Measurements from ENCODE around the gene MN1. TPM values are rescaled to one million over a fixed set of nuclear protein-coding genes. Genes with fewer than 3 reads are reported as not detected.
A peak's percentile ranks its signal among the peaks of the same experiment; 100 is the strongest.

The MN1 gene
- total and polyA plus RNA-seq, 2 experiments from 2014 or later: 1.0 to 6.8 TPM

DNA sequence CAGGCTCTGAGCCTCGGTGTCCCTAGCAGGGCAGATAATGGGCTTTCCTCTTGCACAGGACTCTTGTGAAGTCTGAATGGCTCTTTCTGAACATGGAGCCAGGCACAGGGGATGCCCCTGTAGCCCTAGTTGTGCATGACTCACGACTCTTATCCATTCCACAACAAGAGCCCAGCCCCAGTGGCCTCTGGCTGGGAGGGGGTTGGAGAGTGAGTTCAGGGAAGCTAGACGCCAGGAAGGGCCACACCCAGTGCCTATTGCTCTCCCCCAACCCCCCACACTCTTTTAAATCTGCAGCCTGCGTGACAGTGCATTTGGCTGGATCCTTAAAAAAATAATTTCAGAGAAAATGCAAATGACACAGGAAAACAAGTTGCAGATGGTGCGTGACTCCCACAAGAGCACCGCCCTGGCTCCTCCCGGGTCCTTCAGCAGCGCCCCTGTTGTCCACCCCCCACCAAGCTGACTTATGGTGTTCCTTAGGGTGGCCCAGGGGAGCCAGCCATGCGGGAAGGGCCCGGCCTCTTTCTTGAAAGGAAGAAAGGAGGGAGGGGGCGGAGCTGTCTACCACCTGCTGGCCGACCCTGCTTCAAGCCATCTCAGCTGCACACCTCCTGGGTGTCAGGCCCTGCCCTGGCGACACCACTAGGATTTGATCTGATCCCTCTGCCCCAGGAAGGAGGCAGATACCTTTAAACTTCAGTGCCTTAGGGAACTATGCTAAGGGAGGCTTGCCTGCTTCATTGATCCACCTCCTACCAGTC is 74.7 kb downstream of the MN1 start:
- H3K36me3 ChIP-seq (ENCODE audit: insufficient read depth): no peaks in the 10 kb centered on the region
- peaks cover 71% of the 10 kb centered on the region for H4K20me1 ChIP-seq (replicated peaks; ENCODE audit: insufficient read depth)
- H3K4me3 ChIP-seq: 0 out of 2 replicates have a peak overlapping the region, but pooled peaks have one; percentile 21
- Mint-ChIP-seq H3K27me3 (ENCODE audit: insufficient read depth, low read depth, poor library complexity) (peaks cover 4% of the 10 kb centered on the region), H3K36me3 (ENCODE audit: low read depth) (peaks cover 56% of the 10 kb centered on the region), H3K27ac (no peak overlapping the region), H3K4me1 (peaks cover 29% of the 10 kb centered on the region), H3K4me3 (no peak overlapping the region; the same call in 2 of the 3 replicates), H3K9me3 (peaks cover 34% of the 10 kb centered on the region)
- H3K4me1 ChIP-seq (ENCODE audit: insufficient read depth): peaks cover 32% of the 10 kb centered on the region
- peak overlapping the region; percentile 61; the same call in 1 of the 2 replicates for H3K4me2 ChIP-seq
- ATAC-seq: peak; percentile 19
- H2AFZ ChIP-seq: no peak overlapping the region
- no peak for TF ChIP-seq JUNB (IDR thresholded peaks at IDR 0.05; ENCODE audit: unreplicated experiment)
- TF ChIP-seq STAT1 (IDR thresholded peaks at IDR 0.05; ENCODE audit: unreplicated experiment): no peak
- TF ChIP-seq, protein P1, sequence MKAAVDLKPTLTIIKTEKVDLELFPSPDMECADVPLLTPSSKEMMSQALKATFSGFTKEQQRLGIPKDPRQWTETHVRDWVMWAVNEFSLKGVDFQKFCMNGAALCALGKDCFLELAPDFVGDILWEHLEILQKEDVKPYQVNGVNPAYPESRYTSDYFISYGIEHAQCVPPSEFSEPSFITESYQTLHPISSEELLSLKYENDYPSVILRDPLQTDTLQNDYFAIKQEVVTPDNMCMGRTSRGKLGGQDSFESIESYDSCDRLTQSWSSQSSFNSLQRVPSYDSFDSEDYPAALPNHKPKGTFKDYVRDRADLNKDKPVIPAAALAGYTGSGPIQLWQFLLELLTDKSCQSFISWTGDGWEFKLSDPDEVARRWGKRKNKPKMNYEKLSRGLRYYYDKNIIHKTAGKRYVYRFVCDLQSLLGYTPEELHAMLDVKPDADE (IDR thresholded peaks at IDR 0.05): no peak
- no peak for TF ChIP-seq EZH2 (IDR thresholded peaks at IDR 0.05; ENCODE audit: low read depth, unreplicated experiment)
- no peak for TF ChIP-seq EZH2phosphoT487 (IDR thresholded peaks at IDR 0.05; ENCODE audit: unreplicated experiment)
- no peak for TF ChIP-seq ZNF114 (CRISPR knock-in tag; IDR thresholded peaks at IDR 0.05)
- no peak for TF ChIP-seq NANOG (IDR thresholded peaks at IDR 0.05; ENCODE audit: borderline replicate concordance)
- no peak for TF ChIP-seq POLR2AphosphoS5 (IDR thresholded peaks at IDR 0.05; ENCODE audit: low read depth)
- TF ChIP-seq ZNF331 (CRISPR knock-in tag; IDR thresholded peaks at IDR 0.05; ENCODE audit: low read depth): no peak
- TF ChIP-seq, protein P2, sequence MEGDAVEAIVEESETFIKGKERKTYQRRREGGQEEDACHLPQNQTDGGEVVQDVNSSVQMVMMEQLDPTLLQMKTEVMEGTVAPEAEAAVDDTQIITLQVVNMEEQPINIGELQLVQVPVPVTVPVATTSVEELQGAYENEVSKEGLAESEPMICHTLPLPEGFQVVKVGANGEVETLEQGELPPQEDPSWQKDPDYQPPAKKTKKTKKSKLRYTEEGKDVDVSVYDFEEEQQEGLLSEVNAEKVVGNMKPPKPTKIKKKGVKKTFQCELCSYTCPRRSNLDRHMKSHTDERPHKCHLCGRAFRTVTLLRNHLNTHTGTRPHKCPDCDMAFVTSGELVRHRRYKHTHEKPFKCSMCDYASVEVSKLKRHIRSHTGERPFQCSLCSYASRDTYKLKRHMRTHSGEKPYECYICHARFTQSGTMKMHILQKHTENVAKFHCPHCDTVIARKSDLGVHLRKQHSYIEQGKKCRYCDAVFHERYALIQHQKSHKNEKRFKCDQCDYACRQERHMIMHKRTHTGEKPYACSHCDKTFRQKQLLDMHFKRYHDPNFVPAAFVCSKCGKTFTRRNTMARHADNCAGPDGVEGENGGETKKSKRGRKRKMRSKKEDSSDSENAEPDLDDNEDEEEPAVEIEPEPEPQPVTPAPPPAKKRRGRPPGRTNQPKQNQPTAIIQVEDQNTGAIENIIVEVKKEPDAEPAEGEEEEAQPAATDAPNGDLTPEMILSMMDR (conservative IDR thresholded peaks at IDR 0.05; ENCODE audit: low read depth in 2 of 2): no peak
- TF ChIP-seq, protein P3, sequence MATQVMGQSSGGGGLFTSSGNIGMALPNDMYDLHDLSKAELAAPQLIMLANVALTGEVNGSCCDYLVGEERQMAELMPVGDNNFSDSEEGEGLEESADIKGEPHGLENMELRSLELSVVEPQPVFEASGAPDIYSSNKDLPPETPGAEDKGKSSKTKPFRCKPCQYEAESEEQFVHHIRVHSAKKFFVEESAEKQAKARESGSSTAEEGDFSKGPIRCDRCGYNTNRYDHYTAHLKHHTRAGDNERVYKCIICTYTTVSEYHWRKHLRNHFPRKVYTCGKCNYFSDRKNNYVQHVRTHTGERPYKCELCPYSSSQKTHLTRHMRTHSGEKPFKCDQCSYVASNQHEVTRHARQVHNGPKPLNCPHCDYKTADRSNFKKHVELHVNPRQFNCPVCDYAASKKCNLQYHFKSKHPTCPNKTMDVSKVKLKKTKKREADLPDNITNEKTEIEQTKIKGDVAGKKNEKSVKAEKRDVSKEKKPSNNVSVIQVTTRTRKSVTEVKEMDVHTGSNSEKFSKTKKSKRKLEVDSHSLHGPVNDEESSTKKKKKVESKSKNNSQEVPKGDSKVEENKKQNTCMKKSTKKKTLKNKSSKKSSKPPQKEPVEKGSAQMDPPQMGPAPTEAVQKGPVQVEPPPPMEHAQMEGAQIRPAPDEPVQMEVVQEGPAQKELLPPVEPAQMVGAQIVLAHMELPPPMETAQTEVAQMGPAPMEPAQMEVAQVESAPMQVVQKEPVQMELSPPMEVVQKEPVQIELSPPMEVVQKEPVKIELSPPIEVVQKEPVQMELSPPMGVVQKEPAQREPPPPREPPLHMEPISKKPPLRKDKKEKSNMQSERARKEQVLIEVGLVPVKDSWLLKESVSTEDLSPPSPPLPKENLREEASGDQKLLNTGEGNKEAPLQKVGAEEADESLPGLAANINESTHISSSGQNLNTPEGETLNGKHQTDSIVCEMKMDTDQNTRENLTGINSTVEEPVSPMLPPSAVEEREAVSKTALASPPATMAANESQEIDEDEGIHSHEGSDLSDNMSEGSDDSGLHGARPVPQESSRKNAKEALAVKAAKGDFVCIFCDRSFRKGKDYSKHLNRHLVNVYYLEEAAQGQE (IDR thresholded peaks at IDR 0.05; ENCODE audit: unreplicated experiment): no peak
- TF ChIP-seq, protein P4, sequence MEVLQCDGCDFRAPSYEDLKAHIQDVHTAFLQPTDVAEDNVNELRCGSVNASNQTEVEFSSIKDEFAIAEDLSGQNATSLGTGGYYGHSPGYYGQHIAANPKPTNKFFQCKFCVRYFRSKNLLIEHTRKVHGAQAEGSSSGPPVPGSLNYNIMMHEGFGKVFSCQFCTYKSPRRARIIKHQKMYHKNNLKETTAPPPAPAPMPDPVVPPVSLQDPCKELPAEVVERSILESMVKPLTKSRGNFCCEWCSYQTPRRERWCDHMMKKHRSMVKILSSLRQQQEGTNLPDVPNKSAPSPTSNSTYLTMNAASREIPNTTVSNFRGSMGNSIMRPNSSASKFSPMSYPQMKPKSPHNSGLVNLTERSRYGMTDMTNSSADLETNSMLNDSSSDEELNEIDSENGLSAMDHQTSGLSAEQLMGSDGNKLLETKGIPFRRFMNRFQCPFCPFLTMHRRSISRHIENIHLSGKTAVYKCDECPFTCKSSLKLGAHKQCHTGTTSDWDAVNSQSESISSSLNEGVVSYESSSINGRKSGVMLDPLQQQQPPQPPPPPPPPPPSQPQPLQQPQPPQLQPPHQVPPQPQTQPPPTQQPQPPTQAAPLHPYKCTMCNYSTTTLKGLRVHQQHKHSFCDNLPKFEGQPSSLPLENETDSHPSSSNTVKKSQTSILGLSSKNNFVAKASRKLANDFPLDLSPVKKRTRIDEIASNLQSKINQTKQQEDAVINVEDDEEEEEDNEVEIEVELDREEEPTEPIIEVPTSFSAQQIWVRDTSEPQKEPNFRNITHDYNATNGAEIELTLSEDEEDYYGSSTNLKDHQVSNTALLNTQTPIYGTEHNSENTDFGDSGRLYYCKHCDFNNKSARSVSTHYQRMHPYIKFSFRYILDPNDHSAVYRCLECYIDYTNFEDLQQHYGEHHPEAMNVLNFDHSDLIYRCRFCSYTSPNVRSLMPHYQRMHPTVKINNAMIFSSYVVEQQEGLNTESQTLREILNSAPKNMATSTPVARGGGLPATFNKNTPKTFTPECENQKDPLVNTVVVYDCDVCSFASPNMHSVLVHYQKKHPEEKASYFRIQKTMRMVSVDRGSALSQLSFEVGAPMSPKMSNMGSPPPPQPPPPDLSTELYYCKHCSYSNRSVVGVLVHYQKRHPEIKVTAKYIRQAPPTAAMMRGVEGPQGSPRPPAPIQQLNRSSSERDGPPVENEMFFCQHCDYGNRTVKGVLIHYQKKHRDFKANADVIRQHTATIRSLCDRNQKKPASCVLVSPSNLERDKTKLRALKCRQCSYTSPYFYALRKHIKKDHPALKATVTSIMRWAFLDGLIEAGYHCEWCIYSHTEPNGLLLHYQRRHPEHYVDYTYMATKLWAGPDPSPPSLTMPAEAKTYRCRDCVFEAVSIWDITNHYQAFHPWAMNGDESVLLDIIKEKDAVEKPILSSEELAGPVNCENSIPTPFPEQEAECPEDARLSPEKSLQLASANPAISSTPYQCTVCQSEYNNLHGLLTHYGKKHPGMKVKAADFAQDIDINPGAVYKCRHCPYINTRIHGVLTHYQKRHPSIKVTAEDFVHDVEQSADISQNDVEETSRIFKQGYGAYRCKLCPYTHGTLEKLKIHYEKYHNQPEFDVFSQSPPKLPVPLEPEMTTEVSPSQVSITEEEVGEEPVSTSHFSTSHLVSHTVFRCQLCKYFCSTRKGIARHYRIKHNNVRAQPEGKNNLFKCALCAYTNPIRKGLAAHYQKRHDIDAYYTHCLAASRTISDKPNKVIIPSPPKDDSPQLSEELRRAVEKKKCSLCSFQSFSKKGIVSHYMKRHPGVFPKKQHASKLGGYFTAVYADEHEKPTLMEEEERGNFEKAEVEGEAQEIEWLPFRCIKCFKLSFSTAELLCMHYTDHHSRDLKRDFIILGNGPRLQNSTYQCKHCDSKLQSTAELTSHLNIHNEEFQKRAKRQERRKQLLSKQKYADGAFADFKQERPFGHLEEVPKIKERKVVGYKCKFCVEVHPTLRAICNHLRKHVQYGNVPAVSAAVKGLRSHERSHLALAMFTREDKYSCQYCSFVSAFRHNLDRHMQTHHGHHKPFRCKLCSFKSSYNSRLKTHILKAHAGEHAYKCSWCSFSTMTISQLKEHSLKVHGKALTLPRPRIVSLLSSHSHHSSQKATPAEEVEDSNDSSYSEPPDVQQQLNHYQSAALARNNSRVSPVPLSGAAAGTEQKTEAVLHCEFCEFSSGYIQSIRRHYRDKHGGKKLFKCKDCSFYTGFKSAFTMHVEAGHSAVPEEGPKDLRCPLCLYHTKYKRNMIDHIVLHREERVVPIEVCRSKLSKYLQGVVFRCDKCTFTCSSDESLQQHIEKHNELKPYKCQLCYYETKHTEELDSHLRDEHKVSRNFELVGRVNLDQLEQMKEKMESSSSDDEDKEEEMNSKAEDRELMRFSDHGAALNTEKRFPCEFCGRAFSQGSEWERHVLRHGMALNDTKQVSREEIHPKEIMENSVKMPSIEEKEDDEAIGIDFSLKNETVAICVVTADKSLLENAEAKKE (CRISPR knock-in tag; IDR thresholded peaks at IDR 0.05): no peak
- TF ChIP-seq CREB1 (CRISPR knock-in tag; IDR thresholded peaks at IDR 0.05; ENCODE audit: low read depth): no peak
- no peaks in the 10 kb centered on the region for H3K27me3 ChIP-seq (ENCODE audit: insufficient read depth)
- peak; percentile 44 for DNase-seq (ENCODE audit: low spot score)
- H3K9me2 ChIP-seq (ENCODE audit: insufficient read depth): no peaks in the 10 kb centered on the region
- peaks cover 97% of the 10 kb centered on the region for H3K79me2 ChIP-seq (replicated peaks; ENCODE audit: insufficient read depth)
- H3F3A ChIP-seq (replicated peaks; ENCODE audit: low read depth): peaks cover 14% of the 10 kb centered on the region; the same call in 1 of the 2 replicates
- H3K27ac ChIP-seq (ENCODE audit: low read depth): no peak overlapping the region; the same call in 1 of the 2 replicates
